Smooth muscle cell of the coronary artery (primary cell): ENCODE results near the gene MBD5. TPM values are rescaled to one million over a fixed set of nuclear protein-coding genes. Genes with fewer than 3 reads are reported as not detected.

Experiments
- total RNA-seq: library from RNA; depleted of rRNA; stranded (reverse); fragments of >200 nt; gene quantifications from 2 replicates; pipeline ENCODE4 v1.2.3, GENCODE V29; 2014; ENCODE audit warnings: low replicate concordance

MBD5 gene
- 10.8 and 23.3 TPM in 2 replicates for total RNA-seq

GRCh38 chr2:148021059-148021861, at the start of gene MBD5:
Gene MBD5, plus strand, starts transcription at chr2:148021091.

GRCh38 chr2:148020111-148021058, 506 bp upstream of the MBD5 start, which contains the start of gene ORC4:
Gene ORC4, minus strand, starts transcription at chr2:148020737. Its CDS starts 44,779 bp downstream, at chr2:147975958.

Other genes with a start within 250 kb of the MBD5 start
- 5.3 and 31.0 TPM in 2 replicates for gene ACVR2A, start 176.1 kb upstream of the MBD5 start, total RNA-seq
- gene ORC4, start 354 bp upstream of the MBD5 start, total RNA-seq, result 12.3 and 20.7 TPM in 2 replicates